ENCODE results near the gene AGXT2. TPM values are rescaled to one million over a fixed set of nuclear protein-coding genes. Genes with fewer than 3 reads are reported as not detected.

AGXT2 gene
- total and polyA plus RNA-seq, 5 donors = not detected

GRCh38 chr5:35012796-35013195 lies 35.0 kb downstream of the AGXT2 start:
- peak; percentile 88 to 92 for ATAC-seq
- intact Hi-C loops (cut with DNase I) = no loop called here
- DNase-seq = peak; percentile 61 to 70 (median 69)
- no peaks in the 10 kb centered on the region for H3K9me3 ChIP-seq (ENCODE audit: control insufficient read depth, low read length)
- WGBS = 48% methylated on average over 5 of the region's 5 CpGs
- H3K27ac ChIP-seq (ENCODE audit: low read length) = no peak overlapping the region
- H3K27me3 ChIP-seq (ENCODE audit: control insufficient read depth, insufficient read depth) = no peaks in the 10 kb centered on the region
- no peak overlapping the region for H3K4me3 ChIP-seq (ENCODE audit: low read length)
- no peaks in the 10 kb centered on the region for H3K4me1 ChIP-seq (ENCODE audit: control insufficient read depth, insufficient read depth, low read length)

- ATAC-seq = no peak
- 67% methylated on average over 3 of the region's 3 CpGs for WGBS
- Histone ChIP-seq H3K4me3 (ENCODE audit: low read length) (no peak overlapping the region), H3K4me1 (ENCODE audit: control insufficient read depth, insufficient read depth, low read length) (no peaks in the 10 kb centered on the region), H3K27ac (ENCODE audit: low read length) (no peak overlapping the region), H3K9me3 (ENCODE audit: control insufficient read depth, low read length) (no peaks in the 10 kb centered on the region), H3K27me3 (ENCODE audit: control insufficient read depth, insufficient read depth) (no peaks in the 10 kb centered on the region)
- DNase-seq = no peak
- intact Hi-C loops (cut with DNase I) = no loop called here
These were observed 35.4 kb downstream of the AGXT2 start for GRCh38 chr5:35012365-35012764.

GRCh38 chr5:35010676-35011075 lies 37.1 kb downstream of the AGXT2 start:
- H3K27me3 ChIP-seq (ENCODE audit: control insufficient read depth, insufficient read depth) = no peaks in the 10 kb centered on the region
- no peak overlapping the region for H3K4me3 ChIP-seq (ENCODE audit: low read length)
- no peaks in the 10 kb centered on the region for H3K9me3 ChIP-seq (ENCODE audit: control insufficient read depth, low read length)
- ATAC-seq (no peak), DNase-seq (no peak)
- no peak overlapping the region for H3K27ac ChIP-seq (ENCODE audit: low read length)
- H3K4me1 ChIP-seq (ENCODE audit: control insufficient read depth, insufficient read depth, low read length) = no peaks in the 10 kb centered on the region
- intact Hi-C loops (cut with DNase I) = no loop called here

- Histone ChIP-seq H3K4me1 (ENCODE audit: control insufficient read depth, insufficient read depth, low read length) (no peaks in the 10 kb centered on the region), H3K27me3 (ENCODE audit: control insufficient read depth, insufficient read depth) (no peaks in the 10 kb centered on the region), H3K9me3 (ENCODE audit: control insufficient read depth, low read length) (no peaks in the 10 kb centered on the region), H3K4me3 (ENCODE audit: low read length) (no peak overlapping the region), H3K27ac (ENCODE audit: low read length) (no peak overlapping the region)
- ATAC-seq (peak; percentile 56 to 57), DNase-seq (no peak)
- intact Hi-C loops (cut with DNase I) = loop anchor here (10.0 kb wide), 2 partner anchors 525 to 535 kb away; no protein-coding TSS in a partner anchor
- 46% methylated on average over 3 of the region's 3 CpGs for WGBS
These were observed 38.1 kb downstream of the AGXT2 start for GRCh38 chr5:35009657-35010056.

GRCh38 chr5:35009019-35009418 lies 38.7 kb downstream of the AGXT2 start:
- no peaks in the 10 kb centered on the region for H3K4me1 ChIP-seq (ENCODE audit: control insufficient read depth, insufficient read depth, low read length)
- H3K4me3 ChIP-seq (ENCODE audit: low read length) = no peak overlapping the region
- no peaks in the 10 kb centered on the region for H3K9me3 ChIP-seq (ENCODE audit: control insufficient read depth, low read length)
- ATAC-seq (no peak), DNase-seq (no peak)
- intact Hi-C loops (cut with DNase I) = loop anchor here (10.0 kb wide), 2 partner anchors 524 to 534 kb away; no protein-coding TSS in a partner anchor
- no peaks in the 10 kb centered on the region for H3K27me3 ChIP-seq (ENCODE audit: control insufficient read depth, insufficient read depth)
- WGBS = 67% methylated on average over 2 of the region's 2 CpGs
- H3K27ac ChIP-seq (ENCODE audit: low read length) = no peak overlapping the region

GRCh38 chr5:35004771-35005170 lies 43.0 kb downstream of the AGXT2 start:
- no peaks in the 10 kb centered on the region for H3K27me3 ChIP-seq (ENCODE audit: control insufficient read depth, insufficient read depth)

GRCh38 chr5:35004200-35004599 lies 43.5 kb downstream of the AGXT2 start:
- DNase-seq (no peak), ATAC-seq (no peak)
- no peaks in the 10 kb centered on the region for H3K4me1 ChIP-seq (ENCODE audit: control insufficient read depth, insufficient read depth, low read length)
- no peaks in the 10 kb centered on the region for H3K9me3 ChIP-seq (ENCODE audit: control insufficient read depth, low read length)
- intact Hi-C loops (cut with DNase I) = loop anchor here (10.0 kb wide), 2 partner anchors 519 to 529 kb away; no protein-coding TSS in a partner anchor
- no peak overlapping the region for H3K27ac ChIP-seq (ENCODE audit: low read length)
- no peak overlapping the region for H3K4me3 ChIP-seq (ENCODE audit: low read length)
- 71% methylated on average over 5 of the region's 5 CpGs for WGBS
- H3K27me3 ChIP-seq (ENCODE audit: control insufficient read depth, insufficient read depth) = no peaks in the 10 kb centered on the region

More at GRCh38 chr5:35004771-35005170, 43.0 kb downstream of the AGXT2 start:
- H3K27ac ChIP-seq (ENCODE audit: low read length) = no peak overlapping the region
- DNase-seq (no peak), ATAC-seq (no peak)
- no peaks in the 10 kb centered on the region for H3K9me3 ChIP-seq (ENCODE audit: control insufficient read depth, low read length)
- no peaks in the 10 kb centered on the region for H3K4me1 ChIP-seq (ENCODE audit: control insufficient read depth, insufficient read depth, low read length)
- 77% methylated on average over 1 of the region's 1 CpG for WGBS
- H3K4me3 ChIP-seq (ENCODE audit: low read length) = no peak overlapping the region
- intact Hi-C loops (cut with DNase I) = loop anchor here (10.0 kb wide), 2 partner anchors 520 to 530 kb away; no protein-coding TSS in a partner anchor

- Histone ChIP-seq H3K9me3 (ENCODE audit: control insufficient read depth, low read length) (no peaks in the 10 kb centered on the region), H3K27ac (ENCODE audit: low read length) (no peak overlapping the region), H3K27me3 (ENCODE audit: control insufficient read depth, insufficient read depth) (no peaks in the 10 kb centered on the region), H3K4me1 (ENCODE audit: control insufficient read depth, insufficient read depth, low read length) (no peaks in the 10 kb centered on the region), H3K4me3 (ENCODE audit: low read length) (no peak overlapping the region)
- ATAC-seq (peak; percentile 51 to 55), DNase-seq (peak; percentile 44 to 74 (median 64))
- intact Hi-C loops (cut with DNase I) = loop anchor here (10.0 kb wide), 2 partner anchors 518 to 528 kb away; no protein-coding TSS in a partner anchor
- WGBS = 43% methylated on average over 18 of the region's 18 CpGs
These were observed 44.5 kb downstream of the AGXT2 start for GRCh38 chr5:35003018-35003957.

GRCh38 chr5:35002459-35002858 lies 45.3 kb downstream of the AGXT2 start:
- H3K27ac ChIP-seq (ENCODE audit: low read length) = no peak overlapping the region
- intact Hi-C loops (cut with DNase I) = loop anchor here (10.0 kb wide), 2 partner anchors 518 to 528 kb away; no protein-coding TSS in a partner anchor
- no peak for ATAC-seq
- H3K9me3 ChIP-seq (ENCODE audit: control insufficient read depth, low read length) = no peaks in the 10 kb centered on the region
- no peaks in the 10 kb centered on the region for H3K4me1 ChIP-seq (ENCODE audit: control insufficient read depth, insufficient read depth, low read length)
- WGBS = 89% methylated on average over 6 of the region's 6 CpGs
- no peak for DNase-seq
- no peak overlapping the region for H3K4me3 ChIP-seq (ENCODE audit: low read length)
- no peaks in the 10 kb centered on the region for H3K27me3 ChIP-seq (ENCODE audit: control insufficient read depth, insufficient read depth)

GRCh38 chr5:35001842-35002241 lies 45.9 kb downstream of the AGXT2 start:
- 70% methylated on average over 3 of the region's 3 CpGs for WGBS
- H3K27ac ChIP-seq (ENCODE audit: low read length) = no peak overlapping the region
- intact Hi-C loops (cut with DNase I) = loop anchor here (10.0 kb wide), 2 partner anchors 517 to 527 kb away; no protein-coding TSS in a partner anchor
- no peaks in the 10 kb centered on the region for H3K27me3 ChIP-seq (ENCODE audit: control insufficient read depth, insufficient read depth)
- no peak for ATAC-seq
- H3K4me1 ChIP-seq (ENCODE audit: control insufficient read depth, insufficient read depth, low read length) = no peaks in the 10 kb centered on the region
- no peak for DNase-seq
- H3K4me3 ChIP-seq (ENCODE audit: low read length) = no peak overlapping the region
- H3K9me3 ChIP-seq (ENCODE audit: control insufficient read depth, low read length) = no peaks in the 10 kb centered on the region

GRCh38 chr5:34998058-34998789 lies 49.5 kb downstream of the AGXT2 start:
- peaks cover 2% of the 10 kb centered on the region for H3K27me3 ChIP-seq (ENCODE audit: control insufficient read depth, insufficient read depth)
- no peaks in the 10 kb centered on the region for H3K4me1 ChIP-seq (ENCODE audit: control insufficient read depth, insufficient read depth, low read length)
- intact Hi-C loops (cut with DNase I) = no loop called here
- no peaks in the 10 kb centered on the region for H3K9me3 ChIP-seq (ENCODE audit: control insufficient read depth, low read length)
- no peak overlapping the region for H3K27ac ChIP-seq (ENCODE audit: low read length)
- 61% methylated on average over 6 of the region's 6 CpGs for WGBS
- DNase-seq (no peak), ATAC-seq (no peak)
- no peak overlapping the region for H3K4me3 ChIP-seq (ENCODE audit: low read length)
